Lung (tissue), 12 donors: ENCODE results near the gene LPIN1. TPM values are rescaled to one million over a fixed set of nuclear protein-coding genes. Genes with fewer than 3 reads are reported as not detected.

Experiments used
- ATAC-seq: fragments of 200-7000 bp; cut with Tn5 transposase; one replicate; pipeline ENCODE4 v1.9.1; 2020; ENCODE audit warnings: moderate number of reproducible peaks; ENCODE audit not compliant: insufficient read depth, low FRiP score
- DNase-seq, 3 donors: peaks; one replicate each; pipeline ENCODE4 v3.0.0-alpha.2; 2013 to 2017
- H3K27ac ChIP-seq, 2 donors: one replicate each; pipeline ENCODE4 v1.5.1; 2013; ENCODE audit warnings: mild to moderate bottlenecking in 2 of 2, moderate library complexity in 2 of 2, control low read depth in 1 of 2, inconsistent platforms in 1 of 2, low read depth in 1 of 2, low read length in 1 of 2
- H3K27me3 ChIP-seq, 3 donors: one replicate each; pipeline ENCODE4 v1.5.1; 2013; ENCODE audit warnings: low read length in 2 of 3; ENCODE audit not compliant: control insufficient read depth in 3 of 3, insufficient read depth in 3 of 3
- H3K36me3 ChIP-seq, 4 donors: one replicate each; pipeline ENCODE4 v1.5.1; 2013; ENCODE audit warnings: low read length in 4 of 4, mild to moderate bottlenecking in 1 of 4, moderate library complexity in 1 of 4; ENCODE audit not compliant: control insufficient read depth in 4 of 4, insufficient read depth in 4 of 4
- H3K4me1 ChIP-seq, 5 donors: one replicate each; pipeline ENCODE4 v1.5.1; 2013; ENCODE audit warnings: low read length in 5 of 5, mild to moderate bottlenecking in 2 of 5, moderate library complexity in 1 of 5; ENCODE audit not compliant: control insufficient read depth in 5 of 5, insufficient read depth in 5 of 5
- H3K4me3 ChIP-seq: one replicate; pipeline ENCODE4 v1.5.1; 2013; ENCODE audit warnings: mild to moderate bottlenecking, control low read depth, moderate library complexity
- H3K9ac ChIP-seq, 2 donors: one replicate each; pipeline ENCODE4 v1.5.1; 2013; ENCODE audit warnings: low read length in 2 of 2, control low read depth in 1 of 2; ENCODE audit not compliant: insufficient read depth in 1 of 2
- H3K9me3 ChIP-seq, 4 donors: one replicate each; pipeline ENCODE4 v1.5.1; 2013; ENCODE audit warnings: low read length in 3 of 4, mild to moderate bottlenecking in 1 of 4, moderate library complexity in 1 of 4; ENCODE audit not compliant: control insufficient read depth in 4 of 4, insufficient read depth in 3 of 4
- WGBS, 2 donors: extraction: QIAGEN DNeasy Blood & Tissue Kit; methylation state at CpG; one replicate each; pipeline ENCODE4 v1.1.7; 2013; 5-methylcytosine and 5-hydroxymethylcytosine counted together
- polyA plus RNA-seq, 2 donors: library from polyadenylated mRNA; stranded (reverse); fragments of 200-250 nt; gene quantifications; one replicate each; pipeline ENCODE4 v1.2.1, GENCODE V29; 2013
- total RNA-seq, 2 donors: library from RNA; depleted of rRNA in 1 of 2; stranded (reverse); fragments of >200 nt in 1 of 2; gene quantifications; one replicate each; pipeline ENCODE4 v1.2.1, GENCODE V29; 2014 to 2021
- TF ChIP-seq, protein P1 (sequence below): IDR thresholded peaks from 2 replicates; pipeline ENCODE4 v1.5.1; 2012; ENCODE audit warnings: mild to moderate bottlenecking; ENCODE audit errors: control extremely low read depth, extremely low read depth
- donor health status: control.
- donor health status: control.
- donor health status: Bipolar disorder and iron deficiency.
- donor health status: healthy.
- donor health status: DM: yes; HTN: yes; CAD: no.

The LPIN1 gene
- total and polyA plus RNA-seq, 4 donors = 14.7 to 43.4 (median 26.0) TPM

GRCh38 chr2:11850082-11850481, 103.7 kb downstream of the LPIN1 start:
- Histone ChIP-seq H3K27me3 (no peaks in the 10 kb centered on the region), H3K27ac (no peak overlapping the region), H3K4me1 (peaks cover 0 to 3% (median 2%) of the 10 kb centered on the region in 5 donors), H3K36me3 (no peaks in the 10 kb centered on the region), H3K9me3 (peaks cover 0 to 9% (median 1%) of the 10 kb centered on the region in 4 donors), H3K9ac (no peak overlapping the region), H3K4me3 (no peak overlapping the region)
- ATAC-seq (no peak), DNase-seq (no peak)
- TF ChIP-seq, protein P1, sequence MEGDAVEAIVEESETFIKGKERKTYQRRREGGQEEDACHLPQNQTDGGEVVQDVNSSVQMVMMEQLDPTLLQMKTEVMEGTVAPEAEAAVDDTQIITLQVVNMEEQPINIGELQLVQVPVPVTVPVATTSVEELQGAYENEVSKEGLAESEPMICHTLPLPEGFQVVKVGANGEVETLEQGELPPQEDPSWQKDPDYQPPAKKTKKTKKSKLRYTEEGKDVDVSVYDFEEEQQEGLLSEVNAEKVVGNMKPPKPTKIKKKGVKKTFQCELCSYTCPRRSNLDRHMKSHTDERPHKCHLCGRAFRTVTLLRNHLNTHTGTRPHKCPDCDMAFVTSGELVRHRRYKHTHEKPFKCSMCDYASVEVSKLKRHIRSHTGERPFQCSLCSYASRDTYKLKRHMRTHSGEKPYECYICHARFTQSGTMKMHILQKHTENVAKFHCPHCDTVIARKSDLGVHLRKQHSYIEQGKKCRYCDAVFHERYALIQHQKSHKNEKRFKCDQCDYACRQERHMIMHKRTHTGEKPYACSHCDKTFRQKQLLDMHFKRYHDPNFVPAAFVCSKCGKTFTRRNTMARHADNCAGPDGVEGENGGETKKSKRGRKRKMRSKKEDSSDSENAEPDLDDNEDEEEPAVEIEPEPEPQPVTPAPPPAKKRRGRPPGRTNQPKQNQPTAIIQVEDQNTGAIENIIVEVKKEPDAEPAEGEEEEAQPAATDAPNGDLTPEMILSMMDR = no peak
- WGBS, 2 donors = 84 to 89% methylated on average over 17 of the region's 17 CpGs

GRCh38 chr2:11852526-11853196, 106.2 kb downstream of the LPIN1 start:
- no peak overlapping the region for H3K4me3 ChIP-seq
- no peak for ATAC-seq

DNA sequence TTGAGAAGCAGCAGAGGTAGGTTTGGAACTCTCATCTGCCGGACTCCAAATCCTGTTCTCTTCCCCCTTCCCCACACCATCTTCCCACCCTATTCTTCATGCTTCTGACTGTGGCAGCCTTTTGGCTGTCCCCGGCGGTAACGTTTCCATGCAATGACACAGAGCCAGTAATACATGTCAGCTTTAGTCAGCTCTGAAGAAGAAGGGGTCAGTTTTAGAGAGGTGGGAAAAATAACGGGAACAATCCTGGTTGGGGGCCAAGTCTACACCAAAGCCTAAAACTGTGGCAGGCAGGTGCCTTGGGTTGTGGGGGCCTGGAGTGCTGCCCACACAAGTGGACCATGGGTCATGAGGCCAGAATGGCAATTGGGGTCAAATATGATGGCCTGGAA, 106.8 kb downstream of the LPIN1 start:
- peaks cover 0 to 3% (median 2%) of the 10 kb centered on the region in 5 donors for H3K4me1 ChIP-seq
- H3K9me3 ChIP-seq = peaks cover 0 to 6% (median 0%) of the 10 kb centered on the region in 4 donors
- H3K27ac ChIP-seq = no peak overlapping the region
- no peak overlapping the region for H3K9ac ChIP-seq
- TF ChIP-seq, protein P1 = no peak
- no peak overlapping the region for H3K4me3 ChIP-seq
- no peaks in the 10 kb centered on the region for H3K27me3 ChIP-seq
- H3K36me3 ChIP-seq = no peaks in the 10 kb centered on the region
- ATAC-seq (no peak), DNase-seq (peak in 1 of 3 donors; percentile 41)
- 80 to 82% methylated on average over 5 of the region's 5 CpGs for WGBS, 2 donors

More at GRCh38 chr2:11852526-11853196, 106.2 kb downstream of the LPIN1 start:
- TF ChIP-seq, protein P1 = no peak
- Histone ChIP-seq H3K4me1 (peaks cover 0 to 3% (median 2%) of the 10 kb centered on the region in 5 donors), H3K36me3 (no peaks in the 10 kb centered on the region), H3K27me3 (no peaks in the 10 kb centered on the region), H3K9me3 (peaks cover 0 to 6% (median 0%) of the 10 kb centered on the region in 4 donors), H3K27ac (no peak overlapping the region), H3K9ac (no peak overlapping the region)
- peak in 1 of 3 donors; percentile 31 for DNase-seq
- 66 to 70% methylated on average over 8 of the region's 8 CpGs for WGBS, 2 donors
